HG03342 (cell line): ENCODE measurements around the gene NSMF.
"Not testable (repeated sequence)": the region's sequence is repeated elsewhere in the genome, so short reads cannot be mapped to it uniquely, and the experiment has no call there.

ENCODE experiments used
- ATAC-seq: cut with Tn5 transposase; IDR thresholded peaks from one replicate; pipeline ENCODE4 v1.9.1; 2021; ENCODE audit warnings: mild to moderate bottlenecking, moderate library complexity; ENCODE audit not compliant: unreplicated experiment

NSMF gene

DNA sequence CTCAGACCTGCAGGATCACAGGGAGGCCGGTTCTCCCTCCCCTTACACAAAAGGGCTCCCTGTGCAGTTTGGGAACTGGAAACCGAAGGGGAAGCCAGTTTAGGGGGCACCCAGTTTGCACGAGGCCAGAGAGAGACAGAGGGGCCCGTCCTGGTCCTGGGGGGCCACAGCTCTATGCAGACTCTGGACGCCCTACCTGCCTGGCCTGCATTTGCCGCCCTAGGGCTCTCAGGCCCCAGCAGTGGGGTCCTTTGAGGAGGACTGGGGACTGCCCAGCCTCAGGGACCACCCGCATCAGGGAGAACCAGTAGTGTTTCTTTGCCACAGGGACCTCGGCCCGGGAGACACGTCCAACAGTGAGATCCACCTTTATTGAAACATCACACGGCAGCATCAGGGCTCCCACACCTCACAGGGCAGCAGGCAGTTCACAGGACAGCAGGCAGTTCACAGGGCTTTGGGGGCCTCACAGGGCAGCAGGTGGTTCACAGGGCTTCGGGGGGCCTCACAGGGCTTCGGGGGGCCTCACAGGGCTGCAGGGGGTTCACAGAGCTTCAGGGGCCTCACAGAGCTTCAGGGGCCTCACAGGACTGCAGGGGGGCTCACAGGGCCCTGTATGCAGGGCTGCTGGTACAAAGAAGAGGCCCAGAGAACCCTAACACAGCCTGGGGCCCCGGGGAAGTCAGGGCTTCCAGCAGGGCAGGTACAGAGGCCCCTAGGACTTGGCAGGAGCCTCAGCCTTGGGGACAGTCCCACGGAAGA, 648 bp upstream of the NSMF start:
- no peak for ATAC-seq

DNA sequence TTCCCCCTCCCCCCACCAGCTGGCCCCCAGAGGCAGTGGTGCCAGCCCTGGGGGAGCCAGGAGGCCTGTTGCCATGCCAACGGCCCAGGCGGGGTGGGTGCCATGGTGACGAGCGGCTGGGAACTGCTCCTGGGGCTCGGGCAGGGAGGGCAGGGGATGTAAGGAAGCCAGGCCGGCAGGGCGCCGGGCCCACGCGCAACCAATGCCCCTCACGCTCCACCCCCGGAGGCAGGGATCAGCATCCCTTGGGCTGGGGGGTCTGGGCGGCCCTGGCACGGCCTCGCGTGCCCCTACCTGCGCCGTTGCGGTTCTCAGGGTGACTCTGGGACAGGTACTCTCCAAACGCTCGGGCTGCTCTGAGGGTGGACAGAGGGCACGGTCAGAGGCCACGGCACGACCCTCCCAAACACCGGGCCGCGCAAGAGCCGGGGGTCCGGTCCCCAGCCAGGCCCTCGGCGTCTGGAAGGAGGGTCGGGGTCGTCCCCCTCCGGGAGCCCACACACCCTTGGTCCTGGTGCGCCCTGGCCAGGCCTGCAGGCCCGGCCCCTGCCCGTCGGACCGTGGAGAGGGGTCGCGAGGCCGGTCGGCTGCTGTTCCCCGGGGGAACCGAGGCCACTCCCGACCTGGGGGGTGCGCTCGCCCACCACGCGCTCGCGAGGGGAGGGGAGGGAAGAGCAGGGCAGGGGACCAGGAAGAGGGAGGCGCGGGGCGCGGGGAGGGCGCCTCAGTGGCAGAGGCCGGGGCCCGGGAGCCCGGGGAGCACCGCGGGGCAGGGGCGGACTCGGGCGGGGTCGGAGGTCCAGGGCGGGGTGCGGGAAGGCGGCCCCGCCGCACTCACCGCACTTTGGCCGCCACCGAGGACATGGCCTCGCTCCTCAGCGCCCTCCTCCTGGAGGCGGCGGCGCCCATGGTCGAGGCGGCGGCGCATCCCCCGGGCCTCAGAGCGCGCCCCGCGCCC, 661 bp downstream of the NSMF start:
- peak; percentile 7 for ATAC-seq

DNA sequence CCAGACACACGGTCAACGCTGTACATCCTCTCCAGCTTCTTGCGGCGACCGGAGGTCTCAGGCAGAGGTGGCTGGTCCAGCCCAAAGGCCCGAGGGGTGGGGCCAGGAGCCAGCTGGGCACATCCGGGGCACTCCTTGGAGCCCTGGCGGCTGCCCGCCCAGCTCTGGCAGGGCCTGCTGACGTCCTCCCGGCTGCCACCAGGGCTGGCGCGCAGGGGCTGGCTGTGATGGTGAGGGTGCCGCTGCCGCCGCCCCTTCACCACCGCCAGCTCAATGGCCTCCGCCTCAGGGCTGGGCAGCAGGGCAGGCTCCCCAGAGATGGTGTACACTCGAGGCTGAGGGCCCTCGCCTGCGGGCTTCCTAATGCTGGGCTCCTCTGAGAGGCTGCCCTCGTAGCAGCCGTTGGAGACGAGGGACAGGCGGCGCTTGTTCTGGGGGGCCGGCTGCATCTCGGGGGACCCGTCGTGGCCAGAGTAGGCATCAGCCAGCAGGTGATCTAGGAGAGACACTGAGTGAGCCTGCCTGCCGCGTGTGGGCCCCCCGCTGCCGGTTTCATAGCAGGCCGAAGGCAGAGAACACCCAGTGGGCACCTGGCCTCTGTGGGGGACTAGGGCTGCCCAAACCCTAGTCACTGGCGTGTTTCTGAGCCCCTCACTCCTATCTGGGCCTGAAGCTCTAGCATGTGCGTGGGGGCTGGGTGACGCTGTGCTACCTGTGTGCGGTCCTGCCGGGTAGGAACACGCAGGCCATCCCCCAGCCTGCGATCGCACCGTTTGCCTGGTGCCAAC, 1.5 kb downstream of the NSMF start:
- no peak for ATAC-seq

DNA sequence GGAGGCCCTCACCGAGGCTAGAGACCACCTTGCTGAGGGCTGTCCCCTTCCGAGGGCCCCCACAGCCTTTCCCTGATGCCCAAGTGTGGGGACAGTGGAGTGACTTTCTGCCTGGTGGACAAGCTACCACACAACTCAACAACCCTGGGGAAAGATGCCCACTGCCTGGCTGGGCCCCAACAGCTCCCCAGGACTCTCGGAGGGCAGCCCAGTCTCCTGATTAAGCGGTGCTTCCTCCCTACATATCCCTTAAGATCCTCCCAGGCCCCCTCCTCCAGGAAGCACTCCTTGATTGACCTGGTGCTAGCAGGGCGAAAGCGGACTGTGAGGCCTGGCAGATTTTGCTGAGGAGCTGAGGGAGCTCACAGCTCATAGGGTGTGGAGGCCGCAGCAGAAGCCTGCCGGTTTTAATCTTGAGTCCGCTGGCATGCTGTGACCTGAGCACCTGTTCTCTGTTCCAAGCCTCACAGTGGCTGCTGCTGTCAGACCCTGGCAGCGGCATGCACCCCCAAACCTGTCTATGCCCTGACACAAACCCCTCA, 2.2 kb downstream of the NSMF start:
- no peak for ATAC-seq

DNA sequence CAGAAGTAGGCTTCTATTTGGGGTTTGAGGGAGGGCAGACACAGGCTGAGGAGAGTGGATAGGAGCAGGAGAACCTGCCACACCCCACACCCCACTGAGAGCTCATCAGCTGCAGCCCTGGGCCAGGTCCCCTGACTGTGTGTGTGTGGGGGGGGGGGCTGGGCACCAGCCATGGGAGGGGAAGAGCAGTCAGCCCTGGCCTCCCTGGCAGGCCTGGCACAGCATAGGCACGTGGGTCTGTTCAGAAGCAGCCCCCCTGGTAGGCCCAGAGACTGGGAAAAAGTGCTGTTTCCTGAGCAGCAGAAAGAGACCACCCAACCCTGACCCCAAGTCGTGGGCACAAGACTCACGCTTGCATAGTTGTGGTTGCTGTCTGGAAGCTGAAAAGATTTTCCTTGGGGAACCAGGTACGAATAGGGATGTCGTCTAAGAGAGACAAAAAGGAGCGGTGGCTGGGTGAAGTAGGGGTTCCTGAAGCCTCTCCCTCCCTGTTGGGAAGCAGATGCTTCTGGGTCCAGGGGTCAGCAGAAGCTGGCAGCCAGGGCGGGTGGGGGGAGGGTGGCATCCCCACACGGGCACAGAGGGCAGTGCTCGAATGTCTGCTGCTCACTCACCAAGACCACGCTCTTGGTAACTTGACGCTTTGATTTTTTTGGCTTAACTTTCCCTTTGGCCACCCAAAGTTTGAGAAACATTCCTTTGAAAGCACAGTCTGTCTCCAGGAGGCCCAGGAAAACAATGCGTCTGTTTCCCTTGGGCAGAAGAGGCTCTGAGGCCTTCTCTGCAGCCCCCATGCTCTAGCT, 2.9 kb downstream of the NSMF start:
- ATAC-seq, result no peak

DNA sequence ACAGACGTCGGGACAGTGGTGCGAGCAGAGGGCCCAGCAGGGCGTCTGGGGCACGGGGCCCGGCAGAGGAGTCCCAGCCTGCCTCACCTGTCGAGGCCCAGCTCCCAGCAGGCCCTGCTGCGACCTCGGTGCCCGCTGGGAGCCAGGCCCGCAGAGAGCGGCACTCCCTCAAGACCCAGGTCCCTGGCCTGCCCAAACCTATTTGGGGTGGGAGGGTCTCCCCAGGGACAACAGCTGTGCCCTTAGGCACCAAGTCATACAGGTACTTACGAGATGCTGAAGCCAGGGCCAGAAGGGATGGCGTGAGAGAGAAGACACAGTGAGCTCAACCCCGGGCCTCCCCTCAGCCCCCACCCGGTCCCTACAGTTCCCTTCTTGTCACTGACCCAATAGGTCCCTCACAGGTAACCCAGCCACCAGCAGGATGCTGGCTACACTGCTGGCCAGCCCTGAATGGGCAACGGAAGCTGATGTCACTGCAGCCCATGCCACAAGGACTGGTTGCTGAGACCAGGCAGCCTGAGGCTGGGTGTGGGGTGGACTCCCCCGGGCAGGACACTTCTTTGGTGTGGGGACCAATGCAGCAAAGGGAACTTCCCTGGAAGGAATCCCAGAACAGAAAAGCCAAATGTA, 3.7 kb downstream of the NSMF start:
- no peak for ATAC-seq

DNA sequence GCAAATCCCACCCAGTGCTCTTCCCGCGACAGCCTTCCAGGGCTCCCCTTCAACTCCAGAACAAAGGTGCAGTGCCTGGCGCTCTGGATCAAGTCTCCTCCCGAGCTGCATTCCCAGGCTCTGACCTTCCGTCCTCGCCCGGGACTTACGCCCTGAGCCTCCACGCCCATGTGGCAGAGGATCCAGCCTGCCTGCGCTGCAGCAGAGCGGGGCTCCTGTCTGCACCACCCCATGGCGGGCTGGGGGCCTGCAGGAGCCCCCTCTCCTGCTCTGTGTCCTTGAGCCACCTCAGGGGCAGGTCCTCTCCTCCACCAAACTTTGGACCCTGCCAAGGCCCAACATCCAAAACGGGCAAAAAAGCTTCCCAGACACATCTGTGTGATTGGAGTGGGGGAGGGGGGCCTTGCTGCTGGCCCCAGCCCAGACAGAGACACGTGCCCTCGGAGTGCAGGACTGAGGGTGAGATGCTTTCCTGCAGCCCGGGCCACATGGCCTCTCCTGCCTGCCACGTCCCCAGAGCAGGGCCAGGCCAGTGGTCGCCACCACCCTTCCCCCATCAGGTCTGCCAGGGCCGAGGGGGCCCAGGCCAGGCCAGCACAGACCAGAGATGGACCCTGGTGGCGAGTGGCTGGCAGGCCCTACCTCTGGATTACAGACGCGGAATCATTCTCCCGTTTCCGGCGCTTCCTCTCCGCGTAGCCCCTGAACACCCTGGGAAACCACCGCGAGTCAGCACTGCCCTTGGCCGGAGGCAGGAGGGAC, 4.4 kb downstream of the NSMF start:
- ATAC-seq, result no peak

DNA sequence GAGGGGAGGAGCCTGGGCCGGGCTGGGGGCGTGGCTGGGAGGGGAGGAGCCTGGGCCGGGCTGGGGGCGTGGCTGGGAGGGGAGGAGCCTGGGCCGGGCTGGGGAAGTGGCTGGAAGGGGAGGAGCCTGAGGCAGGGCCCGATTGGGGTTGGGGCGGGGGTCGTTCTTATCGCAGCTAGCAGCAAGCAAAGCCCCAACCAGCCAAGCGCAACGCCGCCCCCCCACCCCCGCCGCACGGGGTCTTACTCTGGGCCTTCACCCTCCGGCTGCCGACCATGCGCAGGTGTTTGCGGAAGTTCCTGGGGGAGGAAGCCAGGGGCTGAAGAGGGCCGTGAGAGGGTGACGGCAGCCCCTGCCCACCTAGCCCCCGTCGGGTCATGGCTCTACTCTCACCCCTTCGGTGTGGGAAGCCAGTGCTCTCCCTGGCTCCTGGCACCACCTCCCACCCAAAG, 5.0 kb downstream of the NSMF start:
- ATAC-seq, result no peak

DNA sequence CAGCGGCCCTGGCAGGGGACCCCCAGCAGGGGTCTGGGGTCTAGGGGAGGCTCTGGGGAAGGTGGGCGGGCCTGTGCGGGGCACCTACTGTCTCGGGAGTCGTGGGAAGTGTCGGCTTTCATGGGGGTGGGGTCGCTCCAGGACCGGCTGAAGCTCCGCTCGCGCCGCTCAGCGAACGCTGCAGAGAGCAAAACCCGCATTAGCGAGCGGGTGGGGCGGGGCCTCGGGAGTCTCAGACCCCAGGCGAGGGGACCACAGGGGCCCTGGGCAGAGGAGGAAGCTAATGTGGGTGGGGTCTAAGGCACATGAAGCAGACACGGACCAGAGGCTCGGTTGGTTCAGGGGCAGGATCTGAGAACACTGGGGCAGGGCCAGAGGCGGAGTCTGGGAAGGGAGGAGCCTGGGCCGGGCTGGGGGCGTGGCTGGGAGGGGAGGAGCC, 5.5 kb downstream of the NSMF start:
- no peak for ATAC-seq

DNA sequence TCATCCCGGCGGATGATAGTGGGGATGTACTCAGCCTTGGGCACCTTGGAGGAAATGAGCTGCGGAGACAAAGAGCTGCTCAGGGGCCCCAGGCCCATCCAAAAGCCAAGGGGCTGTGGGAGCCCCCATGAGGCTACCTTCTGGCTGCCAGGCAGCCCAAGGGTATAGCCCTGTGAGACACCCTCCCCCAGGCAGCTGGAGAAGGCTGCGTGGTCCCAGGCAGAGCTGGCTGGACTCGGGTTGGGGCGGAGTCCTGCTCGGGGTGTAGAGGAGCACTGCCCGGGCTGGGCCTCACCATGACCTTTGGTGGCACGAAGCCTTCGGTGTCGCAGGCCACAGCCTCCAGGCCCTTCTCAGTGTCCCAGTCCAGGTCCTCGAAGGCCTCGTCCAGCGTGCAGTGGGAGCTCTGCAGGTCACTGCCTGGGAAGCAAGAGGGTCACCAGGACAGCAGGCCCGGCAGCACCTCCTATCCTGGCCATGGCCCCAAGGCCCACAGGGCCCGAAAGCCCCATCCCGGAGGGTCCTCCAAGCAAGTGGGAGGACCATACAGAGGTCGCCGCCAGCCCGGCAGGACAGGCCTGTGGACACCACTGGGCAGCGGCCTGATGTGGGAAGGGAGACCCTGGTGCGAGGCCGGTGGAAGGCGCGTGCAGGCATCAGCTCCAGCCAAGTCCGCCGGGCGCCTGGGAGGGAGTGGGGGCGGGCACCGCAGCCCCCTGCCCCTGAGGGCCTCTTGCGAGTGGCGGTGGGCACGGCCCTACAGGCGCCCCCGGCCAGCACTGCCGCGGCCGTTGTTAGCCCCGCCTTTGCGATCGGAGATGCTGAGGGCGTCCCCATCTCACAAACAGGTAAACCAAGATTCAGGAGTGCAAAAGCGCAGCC, 6.1 kb downstream of the NSMF start:
- no peak for ATAC-seq

DNA sequence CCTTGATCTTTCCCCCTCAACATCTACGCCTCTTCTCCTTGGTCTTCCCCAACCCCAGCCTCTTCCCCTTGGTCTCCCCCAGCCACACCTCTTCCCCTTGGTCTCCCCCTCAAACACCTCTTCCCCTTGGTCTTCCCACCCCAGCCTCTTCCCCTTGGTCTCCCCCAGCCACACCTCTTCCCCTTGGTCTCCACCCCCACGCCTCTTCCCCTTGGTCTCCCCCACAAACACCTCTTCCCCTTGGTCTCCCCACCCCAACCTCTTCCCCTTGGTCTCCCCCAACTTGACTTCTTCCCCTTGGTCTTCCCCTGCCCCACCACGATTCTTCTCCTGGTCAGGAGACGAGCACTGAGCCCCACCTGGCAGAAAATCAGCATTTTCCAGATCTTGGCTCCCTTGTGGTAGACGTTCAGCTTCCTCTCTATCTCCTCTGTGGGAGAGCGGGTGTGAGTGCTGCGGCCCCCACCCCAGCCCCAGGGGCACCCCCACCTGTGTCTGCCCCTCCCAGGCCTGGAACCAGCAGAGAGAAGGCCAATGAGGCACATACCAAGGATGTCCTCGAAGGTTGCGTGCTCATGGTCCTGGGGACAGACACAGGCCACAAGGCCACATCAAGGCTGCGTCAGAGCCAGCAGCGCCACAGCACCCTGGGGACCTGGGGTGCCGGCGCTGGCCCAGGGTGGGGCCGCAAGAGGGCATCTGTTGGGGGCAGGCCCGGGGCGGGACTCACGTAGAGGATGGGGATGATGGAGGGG, 7.0 kb downstream of the NSMF start:
- no peak for ATAC-seq

DNA sequence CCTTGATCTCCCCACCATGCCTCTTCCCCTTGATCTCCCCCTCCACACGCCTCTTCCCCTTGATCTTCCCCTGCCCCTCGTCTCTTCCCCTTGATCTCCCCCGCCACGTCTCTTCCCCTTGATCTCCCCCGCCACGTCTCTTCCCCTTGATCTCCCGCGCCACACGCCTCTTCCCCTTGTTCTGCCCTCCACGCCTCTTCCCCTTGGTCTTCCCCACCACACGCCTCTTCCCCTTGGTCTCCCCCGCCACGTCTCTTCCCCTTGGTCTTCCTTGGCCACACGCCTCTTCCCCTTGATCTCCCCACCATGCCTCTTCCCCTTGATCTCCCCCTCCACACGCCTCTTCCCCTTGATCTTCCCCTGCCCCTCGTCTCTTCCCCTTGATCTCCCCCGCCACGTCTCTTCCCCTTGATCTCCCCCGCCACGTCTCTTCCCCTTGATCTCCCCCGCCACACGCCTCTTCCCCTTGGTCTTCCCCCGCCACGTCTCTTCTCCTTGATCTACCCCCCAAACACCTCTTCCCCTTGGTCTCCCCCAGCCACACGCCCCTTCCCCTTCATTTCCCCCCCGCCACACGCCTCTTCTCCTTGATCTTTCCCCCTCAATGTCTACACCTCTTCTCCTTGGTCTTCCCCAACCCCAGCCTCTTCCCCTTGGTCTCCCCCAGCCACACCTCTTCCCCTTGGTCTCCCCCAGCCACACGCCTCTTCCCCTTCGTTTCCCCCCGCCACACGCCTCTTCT, 7.7 kb downstream of the NSMF start:
- ATAC-seq, result not testable (repeated sequence)

DNA sequence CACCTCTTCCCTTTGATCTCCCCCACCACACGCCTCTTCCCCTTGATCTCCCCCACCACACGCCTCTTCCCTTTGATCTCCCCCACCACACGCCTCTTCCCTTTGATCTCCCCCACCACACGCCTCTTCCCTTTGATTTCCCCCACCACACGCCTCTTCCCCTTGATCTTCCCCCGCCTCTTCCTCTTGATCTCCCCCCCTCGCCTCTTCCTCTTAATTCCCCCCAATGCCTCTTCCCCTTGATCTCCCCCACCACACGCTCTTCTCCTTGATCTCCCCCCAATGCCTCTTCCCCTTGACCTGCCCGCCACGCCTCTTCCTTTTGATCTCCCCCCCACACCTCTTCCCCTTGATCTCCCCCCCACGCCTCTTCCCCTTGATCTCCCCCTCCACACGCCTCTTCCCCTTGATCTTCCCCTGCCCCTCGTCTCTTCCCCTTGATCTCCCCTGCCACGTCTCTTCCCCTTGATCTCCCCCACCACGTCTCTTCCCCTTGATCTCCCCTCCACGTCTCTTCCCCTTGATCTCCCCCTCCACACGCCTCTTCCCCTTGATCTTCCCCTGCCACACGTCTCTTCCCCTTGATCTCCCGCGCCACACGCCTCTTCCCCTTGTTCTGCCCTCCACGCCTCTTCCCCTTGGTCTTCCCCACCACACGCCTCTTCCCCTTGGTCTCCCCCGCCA, 8.5 kb downstream of the NSMF start:
- ATAC-seq, result not testable (repeated sequence)

DNA sequence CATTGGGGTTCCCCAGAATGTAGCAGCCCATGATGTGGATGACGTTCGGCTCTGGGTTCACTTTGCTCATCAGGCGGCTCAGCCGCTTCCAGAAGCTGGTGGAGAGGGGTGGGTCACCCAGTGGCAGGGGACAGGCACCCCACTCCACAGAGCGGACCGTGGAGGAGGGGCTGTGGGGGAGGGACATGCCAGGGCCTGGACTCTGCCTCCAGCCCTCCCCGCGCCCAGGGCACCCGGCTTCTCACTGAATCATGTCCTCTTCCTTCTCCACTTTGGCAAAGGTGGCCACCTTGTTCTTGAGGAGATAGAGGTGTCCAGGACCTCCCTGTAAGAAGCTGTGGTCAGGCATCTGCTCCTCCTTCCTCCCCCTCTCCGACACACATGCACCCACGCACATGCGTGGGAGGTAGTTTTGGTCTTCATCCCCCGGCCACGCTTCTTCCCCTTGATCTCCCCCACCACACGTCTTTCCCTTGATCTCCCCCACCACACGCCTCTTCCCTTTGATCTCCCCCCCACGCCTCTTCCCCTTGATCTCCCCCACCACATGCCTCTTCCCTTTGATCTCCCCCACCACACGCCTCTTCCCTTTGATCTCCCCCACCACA, 9.1 kb downstream of the NSMF start:
- ATAC-seq, result no peak

DNA sequence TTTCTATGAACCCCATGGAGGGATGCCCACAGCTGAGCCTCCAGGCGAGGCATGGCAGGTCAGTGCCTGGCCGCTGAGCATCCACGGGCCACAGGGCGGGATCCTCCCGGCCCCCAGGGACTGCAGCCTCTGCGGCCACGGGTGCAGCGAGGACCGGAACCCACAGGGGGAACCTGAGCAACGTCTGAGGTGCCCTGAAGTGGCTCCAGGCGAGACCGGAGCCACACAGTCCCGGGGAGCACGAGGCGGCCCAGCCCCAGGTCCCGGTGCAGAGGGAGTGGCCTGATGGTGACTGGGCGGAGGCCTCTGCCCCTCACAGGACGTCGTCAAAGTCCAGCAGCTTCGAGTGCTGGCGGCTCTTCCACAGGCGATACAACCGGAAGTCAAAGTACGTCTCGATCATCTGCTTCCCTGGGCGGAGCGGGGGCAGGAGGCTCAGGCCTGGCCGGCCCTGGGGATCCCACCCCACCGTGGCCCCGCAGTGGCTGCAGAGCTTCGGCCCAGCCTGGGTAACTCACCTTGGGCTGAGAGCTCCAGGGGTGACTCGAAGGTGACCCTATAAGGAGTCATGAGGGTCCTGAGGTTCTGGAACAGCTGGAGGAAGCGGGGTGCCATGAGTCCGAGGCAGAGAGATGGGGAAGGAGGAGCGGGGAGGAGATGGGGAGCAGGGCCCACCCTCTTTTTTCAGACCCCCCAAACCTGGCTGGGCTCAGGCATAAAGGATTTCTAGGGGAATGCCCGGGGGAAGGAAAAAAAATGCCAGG, 9.9 kb downstream of the NSMF start:
- no peak for ATAC-seq
